GM19324 (cell line): Measurements from ENCODE around the gene BNIP3.
"Not testable (repeated sequence)": the region's sequence is repeated elsewhere in the genome, so short reads cannot be mapped to it uniquely, and the experiment has no call there.

ENCODE experiments used
- ATAC-seq: cut with Tn5 transposase; IDR thresholded peaks from one replicate; pipeline ENCODE4 v1.9.1; 2021; ENCODE audit warnings: mild to moderate bottlenecking, moderate library complexity; ENCODE audit not compliant: unreplicated experiment, low FRiP score

The BNIP3 gene

DNA sequence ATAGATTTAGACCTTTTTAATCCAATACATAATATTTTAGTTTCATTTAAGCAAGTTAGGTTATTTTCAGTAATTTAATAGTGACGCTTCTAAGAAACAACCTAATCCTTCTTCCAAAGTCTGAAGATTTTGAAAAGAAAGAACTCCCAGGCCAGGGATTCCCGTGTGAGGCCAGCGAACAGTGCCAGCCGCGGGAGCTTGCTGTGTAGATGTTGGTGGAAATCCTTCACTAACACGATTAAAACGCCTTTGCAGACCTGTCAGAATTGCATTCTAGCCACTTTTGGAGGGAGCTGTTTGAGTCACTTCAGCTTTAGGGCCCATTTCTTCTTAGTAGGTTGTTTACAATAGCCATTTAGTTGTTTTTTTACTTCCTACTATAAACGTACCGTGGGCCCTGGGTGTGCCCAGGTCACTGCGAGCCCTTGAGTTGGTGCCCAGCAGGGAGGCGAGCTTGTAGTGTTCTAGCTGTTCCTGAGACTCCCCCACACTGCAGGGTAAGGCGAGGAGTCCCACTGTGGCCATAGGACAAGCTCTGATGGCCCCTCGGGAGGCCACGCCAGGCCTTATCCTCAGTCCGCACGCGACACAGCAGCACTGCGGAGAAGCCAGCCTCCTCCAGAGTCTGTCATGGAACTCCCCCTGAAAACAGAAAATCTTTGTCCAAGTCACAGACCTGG is 48.6 kb downstream of the BNIP3 start:
- no peak for ATAC-seq

DNA sequence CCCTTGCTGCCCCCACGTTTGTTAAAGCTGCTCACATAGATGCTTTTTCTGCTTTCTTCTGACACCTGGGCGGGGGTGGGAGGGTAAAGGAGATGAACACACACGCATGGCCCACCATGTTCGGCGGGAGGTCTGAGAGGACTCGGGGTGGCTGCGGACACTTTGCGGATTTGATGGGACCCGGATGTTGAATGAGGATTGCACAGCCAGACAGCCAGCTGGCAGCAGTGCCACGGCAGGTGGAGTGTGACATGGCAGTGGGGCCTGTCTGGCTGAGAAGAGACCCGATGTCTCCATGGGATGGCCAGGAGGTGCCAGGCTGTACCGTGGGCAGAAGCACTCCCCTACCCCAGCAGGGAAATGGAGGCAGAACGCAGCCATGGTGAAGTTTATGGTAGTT is 49.7 kb downstream of the BNIP3 start:
- ATAC-seq: no peak

DNA sequence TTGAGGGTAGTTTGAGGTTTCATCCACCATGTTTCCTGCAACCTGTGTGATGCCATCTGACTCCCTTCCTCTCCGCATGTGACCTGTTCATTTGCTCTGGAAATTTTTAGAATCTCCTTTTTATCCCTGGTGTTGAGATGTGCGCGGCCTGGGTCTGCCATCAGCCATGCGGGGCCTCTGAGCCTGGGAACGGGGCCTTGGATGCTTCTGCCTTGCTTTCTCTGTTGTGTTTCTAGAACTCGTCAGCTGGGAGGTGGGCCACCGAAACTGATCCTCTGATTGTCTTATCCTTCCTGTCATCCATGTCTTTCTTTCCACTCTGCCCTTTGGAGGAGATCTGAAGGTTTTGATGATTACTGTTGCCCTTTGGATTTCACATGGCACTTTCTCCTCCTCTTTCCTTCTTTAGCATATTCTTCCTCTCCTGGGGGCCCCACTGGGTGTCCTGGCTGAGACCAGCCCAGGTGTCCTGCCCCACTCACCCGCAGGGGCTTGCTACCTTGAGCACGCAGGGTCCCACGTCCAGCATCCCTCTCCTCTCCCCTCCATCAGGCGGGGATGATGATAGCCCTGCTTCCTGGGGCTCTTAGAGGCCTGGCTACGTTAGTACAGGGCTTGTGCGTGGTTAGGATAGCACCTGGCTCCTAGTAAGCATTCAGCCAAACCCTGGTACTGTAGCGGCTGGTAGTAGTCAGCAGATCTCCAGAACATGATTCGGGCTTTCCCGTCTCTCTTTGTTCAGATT is 51.0 kb downstream of the BNIP3 start:
- ATAC-seq: no peak

DNA sequence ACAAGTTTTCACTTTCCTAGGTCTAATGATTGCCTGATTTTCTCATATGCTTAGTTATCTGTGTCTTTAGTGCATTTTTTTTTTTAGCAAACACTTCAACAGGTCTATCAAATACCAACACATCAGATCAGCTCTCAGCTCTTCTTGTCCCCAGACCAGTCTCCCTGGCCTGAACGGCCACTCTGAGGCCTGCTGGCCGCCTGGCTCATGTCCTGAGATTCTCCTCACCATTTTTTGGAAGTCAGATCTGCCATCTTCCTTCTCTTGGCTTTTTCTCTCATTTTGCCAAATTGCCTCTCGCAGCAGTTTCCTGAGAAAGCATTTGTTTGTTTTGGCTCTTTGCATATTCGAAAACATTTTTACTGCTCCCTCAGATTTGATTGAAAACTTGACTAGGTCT is 51.6 kb downstream of the BNIP3 start:
- no peak for ATAC-seq

DNA sequence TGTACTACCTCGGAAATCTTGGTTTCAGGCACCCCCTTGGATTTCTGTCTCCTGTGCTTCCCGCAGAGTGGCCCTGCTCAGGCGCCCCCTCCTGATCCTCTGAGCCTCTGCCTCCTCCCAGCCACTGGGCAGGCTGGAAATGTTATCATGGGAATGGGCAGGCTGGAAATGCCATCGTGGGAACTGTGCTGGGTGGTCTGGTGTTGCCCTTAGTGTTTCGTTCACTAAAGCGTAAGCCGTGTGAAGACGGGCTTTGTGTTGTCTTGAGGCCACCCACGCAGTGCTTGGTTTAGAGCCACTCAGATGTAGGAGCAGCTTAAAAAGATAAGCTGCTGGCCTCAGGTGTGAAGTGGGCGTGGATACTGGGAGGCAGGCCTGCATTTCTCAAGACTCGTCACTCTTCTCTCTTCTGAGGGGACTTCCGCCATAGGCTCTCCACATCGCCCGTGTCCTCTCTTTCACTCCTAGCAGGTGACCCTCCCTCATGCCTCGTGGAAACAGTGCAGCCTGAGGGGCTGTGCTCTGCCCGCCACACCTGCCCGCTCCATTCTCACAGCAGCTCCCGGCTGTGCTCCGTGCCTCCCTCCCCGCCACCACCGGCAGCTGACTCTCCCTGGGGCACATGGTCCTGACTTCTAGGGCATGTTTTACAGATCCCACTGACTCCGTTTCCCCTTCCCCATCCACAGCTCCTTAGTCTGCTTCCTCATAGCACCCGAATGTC is 52.4 kb downstream of the BNIP3 start:
- ATAC-seq: no peak

DNA sequence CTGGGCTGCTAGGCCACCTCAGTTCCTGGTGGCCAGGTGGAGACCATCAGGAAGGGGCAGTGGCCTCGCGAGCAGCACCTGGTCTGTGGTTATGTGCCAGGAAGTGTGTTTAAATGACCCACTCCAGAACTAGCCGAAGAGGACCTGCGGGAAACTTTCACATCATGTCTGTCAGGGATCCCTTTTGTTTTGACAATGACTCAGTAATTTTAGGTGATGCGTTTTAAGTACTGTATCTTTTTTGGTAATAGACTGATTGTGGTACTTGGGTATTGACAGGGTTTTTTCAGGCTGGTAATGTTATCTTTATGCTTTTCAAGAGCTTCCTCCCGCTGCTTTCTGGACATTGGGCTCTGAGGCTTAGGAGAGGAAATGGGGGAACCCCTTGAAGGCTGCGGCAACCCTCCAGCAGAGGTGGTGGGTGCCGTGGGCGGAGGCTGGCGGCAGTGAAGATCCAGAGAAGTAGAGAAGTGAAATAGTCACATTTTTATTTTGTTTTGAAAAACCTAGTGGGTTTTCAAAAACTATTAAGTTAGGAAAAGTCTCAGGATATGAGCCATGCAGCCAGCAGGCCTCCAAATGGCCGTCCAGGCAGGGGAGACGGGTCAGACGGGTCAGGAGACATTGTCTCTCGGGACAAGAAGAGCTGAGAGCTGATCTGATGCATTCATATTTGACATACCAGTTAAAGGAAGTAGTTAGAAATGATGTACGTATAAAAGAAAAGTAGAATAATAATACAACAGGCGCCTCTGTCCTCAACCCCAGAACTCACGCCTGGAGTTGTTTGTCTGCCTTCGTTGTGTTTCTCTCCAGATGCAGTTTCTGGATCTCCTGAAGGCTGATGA is 53.3 kb downstream of the BNIP3 start:
- peak; percentile 66 for ATAC-seq

DNA sequence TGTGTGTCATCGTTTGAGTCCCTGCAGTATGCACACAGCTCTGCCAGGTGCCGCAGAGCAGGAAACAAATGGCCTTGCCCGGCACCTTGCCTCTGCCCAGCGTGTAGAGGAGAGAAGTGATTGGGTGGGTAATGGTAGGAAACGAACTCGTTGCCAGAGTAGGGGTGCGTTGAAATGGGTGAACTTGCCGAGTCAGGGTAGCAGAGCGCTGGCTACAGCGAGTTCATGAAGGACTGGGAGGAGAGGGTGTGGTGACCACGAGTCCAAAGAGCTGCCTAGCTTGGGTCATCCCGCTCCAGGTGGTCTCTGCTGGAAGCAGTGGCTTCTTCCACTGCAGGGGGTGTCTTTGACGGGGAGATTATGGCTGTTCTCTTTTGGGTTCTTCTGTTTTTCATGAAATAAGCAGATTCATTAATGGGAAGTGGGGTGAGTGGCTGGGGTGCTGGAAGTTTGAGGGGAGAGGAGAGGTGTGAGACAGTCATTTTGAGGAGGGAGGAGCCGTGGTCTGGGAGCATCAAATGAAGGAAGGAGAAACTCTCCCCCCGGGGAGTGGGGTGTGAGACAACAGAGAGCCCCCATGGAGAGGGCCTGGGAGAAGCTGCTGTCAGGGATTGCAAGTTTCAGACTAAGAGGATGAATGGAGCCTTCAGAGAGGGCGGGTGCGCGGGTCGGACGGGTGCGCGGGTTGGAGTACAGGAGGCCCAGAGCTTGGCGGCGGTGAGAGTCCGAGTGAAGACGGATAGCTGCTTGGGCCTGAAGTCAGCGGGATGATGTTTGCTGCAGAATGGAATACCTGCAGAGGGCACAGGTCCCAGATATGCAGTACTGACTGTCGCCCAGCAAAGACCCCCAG is 54.8 kb downstream of the BNIP3 start:
- ATAC-seq: no peak

DNA sequence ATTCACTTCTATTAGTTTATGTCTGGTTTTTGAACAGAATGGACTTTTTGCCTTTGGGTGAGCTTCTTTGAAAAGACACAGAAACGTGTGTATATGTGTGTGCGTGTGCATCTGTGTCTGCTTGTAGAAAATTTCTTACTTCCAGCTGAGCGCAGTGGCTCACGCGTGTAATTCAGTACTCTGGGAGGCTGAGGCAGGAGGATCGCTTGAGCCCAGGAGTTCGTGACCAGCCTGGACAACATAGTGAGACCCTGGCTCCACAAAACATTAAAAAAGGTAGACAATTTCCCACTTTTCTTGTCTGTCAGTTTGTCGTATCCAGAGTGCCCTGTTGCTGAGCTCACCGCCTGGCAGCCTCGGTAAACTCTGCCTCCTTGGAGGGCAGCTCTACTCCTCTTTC is 55.5 kb downstream of the BNIP3 start:
- ATAC-seq: no peak

DNA sequence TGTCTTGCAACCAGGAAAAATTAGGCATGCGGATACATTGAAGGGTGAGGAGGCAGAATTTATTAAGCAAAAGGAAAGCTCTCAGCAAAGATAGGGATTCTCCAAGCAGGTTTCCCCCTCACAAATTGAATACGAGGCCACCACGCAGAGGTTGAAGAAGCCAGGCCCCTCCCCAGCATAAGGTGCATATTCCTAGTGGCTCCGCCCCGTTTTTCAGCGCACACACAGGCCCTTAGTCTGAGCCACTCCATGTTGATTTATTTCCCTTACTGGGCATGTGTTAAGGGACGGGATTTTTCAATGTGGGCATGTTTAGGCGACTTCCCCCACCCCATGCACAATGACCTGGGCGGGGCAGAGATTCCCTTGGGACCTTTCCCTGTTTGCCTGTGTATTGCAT is 56.0 kb downstream of the BNIP3 start:
- no peak for ATAC-seq

DNA sequence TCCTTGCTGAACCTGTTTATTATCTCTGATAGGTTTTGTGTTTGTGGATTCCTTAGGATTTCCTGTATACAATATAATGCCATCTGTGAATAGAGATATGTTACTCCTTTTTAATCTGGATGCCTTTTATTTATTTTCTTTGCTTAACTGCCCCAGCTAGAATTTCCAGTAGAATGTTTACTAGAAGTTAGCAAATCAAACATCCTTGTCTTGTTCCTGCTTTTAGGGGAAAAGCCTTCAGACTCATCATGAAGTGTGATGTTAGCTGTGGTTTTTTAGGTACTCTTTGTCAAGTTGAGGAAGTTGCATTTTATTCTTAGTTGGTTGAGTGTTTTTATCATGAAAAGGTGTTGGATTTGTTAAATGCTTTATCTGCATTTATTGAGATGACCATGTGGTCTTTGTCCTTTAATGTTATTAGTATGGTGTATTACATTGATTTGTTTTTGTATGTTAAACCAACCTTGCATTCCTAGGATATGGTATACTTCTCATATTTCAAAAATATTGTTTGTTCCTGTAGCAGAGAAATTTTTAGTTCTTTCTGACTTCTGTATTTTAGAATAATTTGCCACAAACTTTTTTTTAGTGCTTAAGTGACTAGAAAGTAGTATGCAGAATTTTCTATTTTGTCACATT is 56.6 kb downstream of the BNIP3 start:
- ATAC-seq: no peak

DNA sequence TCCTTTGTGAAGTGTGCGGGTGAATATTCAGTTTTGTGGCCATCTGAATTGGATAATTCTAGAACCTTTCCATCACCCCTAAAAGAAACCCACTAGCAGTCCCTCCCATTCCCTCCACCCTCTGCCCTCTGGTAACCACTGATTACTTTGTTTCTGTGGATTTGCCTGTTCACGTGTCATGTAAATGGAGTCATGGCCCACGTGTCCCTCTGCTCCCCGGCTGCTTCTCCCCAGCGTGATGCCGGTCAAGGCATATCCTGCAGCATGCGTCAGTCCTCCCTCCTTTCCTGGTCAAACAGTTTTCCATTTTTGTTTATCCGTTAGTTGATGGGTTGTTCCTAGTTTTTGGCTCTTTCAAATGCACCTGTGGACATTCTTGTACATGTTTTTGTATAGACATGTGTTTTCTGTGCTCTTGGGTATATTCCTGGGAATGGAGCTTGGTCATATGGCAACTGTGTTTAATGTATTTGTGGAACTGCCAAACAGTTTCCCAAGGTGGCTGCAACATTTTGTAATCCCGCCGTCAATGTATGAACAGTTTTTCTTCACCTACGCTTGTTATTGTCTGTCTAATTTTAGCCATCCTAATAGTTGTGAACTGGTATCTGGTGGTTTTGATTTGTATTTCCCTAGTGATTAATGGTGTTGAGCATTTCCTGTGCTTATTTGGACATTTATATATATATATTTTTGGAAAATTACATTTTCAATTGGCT is 58.5 kb downstream of the BNIP3 start:
- no peak for ATAC-seq

DNA sequence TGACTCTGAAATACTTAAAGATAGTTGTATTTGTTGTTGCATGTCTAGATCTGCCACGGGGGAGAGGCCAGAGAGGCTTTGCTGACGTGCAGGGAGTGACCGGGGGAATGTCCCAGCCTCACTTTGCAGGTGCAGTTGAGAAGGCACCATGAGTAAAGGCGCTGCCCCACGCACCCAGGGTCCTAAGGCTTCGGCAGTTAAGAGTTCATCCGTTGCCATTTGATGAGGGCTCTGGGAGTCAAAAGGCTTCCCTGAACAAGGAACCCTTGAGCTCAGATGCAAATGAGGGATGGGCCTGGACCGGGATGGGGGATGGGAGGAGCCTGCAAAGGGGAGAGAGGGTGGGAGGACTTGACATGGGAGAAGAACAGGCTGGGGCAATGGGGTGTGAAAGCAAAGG is 60.5 kb downstream of the BNIP3 start:
- no peak for ATAC-seq

DNA sequence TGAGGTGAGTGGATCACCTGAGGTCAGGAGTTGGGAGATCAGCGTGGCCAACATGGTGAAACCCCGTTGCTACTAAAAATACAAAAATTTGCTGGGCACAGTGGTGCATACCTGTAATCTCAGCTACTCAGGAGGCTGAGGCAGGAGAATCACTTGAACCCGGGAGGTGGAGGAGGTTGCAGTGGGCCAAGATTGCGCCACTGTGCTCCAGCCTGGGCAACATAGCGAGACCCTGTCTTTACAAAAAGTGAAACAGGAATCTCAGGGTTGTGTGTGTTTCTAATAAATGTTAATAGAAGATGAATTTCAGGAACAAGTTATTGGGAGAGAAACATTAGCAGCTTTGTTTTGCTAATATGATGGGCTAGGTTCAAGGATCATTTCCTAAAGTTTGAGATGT is 61.0 kb downstream of the BNIP3 start:
- no peak for ATAC-seq

DNA sequence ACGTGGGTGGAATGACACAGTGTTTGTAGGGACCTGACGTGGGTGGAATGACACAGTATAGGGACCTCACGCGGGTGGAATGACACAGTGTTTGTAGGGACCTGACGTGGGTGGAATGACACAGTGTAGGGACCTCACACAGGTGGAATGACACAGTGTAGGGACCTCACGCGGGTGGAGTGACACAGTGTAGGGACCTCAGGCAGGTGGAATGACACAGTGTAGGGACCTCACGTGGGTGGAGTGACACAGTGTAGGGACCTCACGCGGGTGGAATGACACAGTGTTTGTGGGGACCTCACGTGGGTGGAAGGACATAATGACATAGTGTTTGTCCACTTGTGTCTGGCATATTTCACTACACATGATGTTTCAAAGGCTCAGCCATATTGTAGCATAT is 61.6 kb downstream of the BNIP3 start:
- ATAC-seq: no peak

DNA sequence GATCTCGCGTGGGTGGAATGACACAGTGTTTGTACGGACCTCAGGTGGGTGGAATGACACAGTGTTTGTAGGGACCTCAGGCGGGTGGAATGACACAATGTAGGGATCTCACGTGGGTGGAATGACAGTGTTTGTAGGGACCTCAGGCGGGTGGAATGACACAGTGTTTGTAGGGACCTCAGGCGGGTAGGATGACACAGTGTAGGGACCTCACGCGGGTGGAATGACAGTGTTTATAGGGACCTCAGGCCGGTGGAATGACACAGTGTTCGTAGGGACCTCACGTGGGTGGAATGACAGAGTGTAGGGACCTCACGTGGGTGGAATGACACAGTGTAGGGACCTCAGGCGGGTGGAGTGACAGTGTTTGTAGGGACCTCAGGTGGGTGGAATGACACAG is 62.3 kb downstream of the BNIP3 start:
- not testable (repeated sequence) for ATAC-seq
